Measurements from ENCODE around the gene KLHL40.

DNA sequence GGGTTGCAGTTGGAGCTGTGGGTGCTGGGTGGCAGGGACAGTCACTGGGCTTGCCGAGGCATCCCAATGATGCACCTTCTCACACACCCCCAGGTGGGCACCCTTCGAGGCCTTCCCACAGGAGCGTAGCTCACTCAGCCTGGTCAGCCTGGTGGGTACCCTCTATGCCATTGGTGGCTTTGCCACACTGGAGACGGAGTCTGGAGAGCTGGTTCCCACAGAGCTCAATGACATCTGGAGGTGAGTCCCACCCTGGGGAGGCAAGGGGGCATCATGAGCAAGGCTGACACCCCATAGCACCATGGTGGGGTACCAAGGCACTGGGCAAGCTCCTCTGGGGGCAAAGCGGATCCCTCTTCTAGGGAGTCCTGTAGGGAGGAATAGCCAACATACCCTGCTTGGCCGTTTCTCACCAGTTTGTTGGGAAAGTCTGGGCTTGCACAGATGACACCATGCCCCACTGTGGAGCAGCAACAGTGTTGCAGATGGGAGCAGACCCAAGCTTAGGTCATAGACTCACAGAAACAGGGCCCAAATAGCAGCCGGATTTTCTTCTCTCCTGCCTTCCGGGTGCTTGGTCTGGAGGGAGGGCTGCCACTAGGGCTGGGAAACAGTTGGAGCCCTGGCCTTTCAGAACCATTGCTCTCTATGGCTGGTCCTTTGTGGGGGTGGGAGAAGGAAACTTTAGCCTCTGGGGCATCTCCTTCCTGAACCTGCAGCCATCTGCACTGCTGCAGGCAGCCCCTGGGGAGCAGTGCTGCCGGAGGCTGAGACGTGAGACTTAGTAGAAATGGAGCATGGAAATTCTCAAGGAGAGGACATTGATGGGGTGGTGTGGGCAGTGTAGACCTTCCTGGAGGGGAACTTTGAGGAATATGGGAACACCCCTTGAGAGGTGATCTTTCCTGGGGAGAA lies 5.7 kb downstream of the KLHL40 start:
- TF ChIP-seq CTCF (IDR thresholded peaks at IDR 0.05; ENCODE audit: poor library complexity) (no peak), EZH2phosphoT487 (IDR thresholded peaks at IDR 0.05; ENCODE audit: low read depth, severe bottlenecking, unreplicated experiment) (no peak)
